AG08396 (cell line): Measurements from ENCODE around the gene SUSD1.

Experiments
- DNase-seq: peaks from one replicate; pipeline ENCODE4 v3.0.0; 2012; ENCODE audit warnings: low spot score, mixed read lengths

SUSD1 gene

DNA sequence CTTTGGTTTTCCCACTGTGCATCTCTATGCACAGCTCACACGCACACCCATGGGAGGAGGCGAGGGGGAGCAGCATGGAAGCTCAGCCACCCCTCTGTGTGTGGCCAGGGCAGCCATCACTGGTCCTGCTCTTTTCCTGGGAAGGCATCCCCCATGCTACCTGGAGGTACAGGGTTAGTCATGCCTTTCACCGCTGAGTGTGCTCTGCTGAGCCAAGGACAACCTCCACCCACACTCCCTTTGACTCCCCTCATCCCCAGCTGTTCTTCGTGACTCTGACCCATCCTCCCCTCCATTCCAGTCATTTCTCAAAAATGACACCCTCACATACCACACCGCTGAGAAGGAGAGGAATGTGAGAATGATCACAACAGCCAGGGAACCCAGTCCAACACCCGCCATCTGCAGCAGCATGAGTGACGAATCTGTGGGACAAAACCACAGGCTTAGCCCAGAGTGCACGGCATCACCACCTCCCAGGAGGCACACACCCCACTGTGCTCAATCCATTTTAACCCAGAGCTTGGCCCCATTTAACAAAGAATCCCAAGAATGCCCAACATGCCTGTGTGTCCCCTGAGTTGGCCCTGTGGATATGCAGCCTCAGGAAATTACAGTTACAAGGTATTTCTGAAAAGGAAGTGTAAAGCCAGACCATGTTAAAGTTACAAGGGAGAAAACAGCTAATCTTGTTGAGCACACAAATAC, 133.4 kb downstream of the SUSD1 start:
- peak; percentile 85 for DNase-seq

DNA sequence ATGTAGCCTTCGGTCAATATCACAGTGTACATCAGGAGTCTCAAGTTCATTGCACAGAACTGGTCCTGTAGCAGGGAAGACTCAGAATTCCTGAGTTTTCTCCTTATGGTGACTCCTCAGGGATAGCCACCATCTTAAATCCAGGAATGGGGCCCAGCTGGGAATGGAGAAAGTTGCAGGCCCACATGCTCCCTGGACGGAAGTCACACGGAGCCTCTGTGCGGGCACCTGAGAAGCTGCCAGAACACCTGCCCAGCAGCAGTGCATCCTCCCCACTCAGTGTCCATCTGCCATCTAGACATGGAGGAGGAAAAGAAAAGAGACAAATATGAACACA, 133.9 kb downstream of the SUSD1 start:
- no peak for DNase-seq

DNA sequence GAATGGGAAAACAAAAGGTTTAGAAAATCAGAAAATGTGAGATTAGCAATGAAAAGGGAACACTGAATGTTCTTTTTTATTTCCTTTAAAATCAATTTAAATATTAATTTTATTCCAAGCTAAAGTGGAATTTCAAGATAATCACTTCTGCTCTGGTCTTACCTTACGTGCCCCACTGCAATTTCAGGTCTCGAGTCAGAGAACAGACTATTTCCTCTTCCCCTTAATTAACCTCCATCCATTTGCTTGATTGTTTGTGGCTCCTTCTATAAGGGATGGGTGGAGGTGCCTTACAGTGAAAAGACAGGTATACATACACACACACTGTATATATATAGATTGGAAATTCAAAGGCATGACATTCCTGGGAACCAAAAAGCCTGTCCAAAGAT, 137.1 kb downstream of the SUSD1 start:
- DNase-seq: no peak

DNA sequence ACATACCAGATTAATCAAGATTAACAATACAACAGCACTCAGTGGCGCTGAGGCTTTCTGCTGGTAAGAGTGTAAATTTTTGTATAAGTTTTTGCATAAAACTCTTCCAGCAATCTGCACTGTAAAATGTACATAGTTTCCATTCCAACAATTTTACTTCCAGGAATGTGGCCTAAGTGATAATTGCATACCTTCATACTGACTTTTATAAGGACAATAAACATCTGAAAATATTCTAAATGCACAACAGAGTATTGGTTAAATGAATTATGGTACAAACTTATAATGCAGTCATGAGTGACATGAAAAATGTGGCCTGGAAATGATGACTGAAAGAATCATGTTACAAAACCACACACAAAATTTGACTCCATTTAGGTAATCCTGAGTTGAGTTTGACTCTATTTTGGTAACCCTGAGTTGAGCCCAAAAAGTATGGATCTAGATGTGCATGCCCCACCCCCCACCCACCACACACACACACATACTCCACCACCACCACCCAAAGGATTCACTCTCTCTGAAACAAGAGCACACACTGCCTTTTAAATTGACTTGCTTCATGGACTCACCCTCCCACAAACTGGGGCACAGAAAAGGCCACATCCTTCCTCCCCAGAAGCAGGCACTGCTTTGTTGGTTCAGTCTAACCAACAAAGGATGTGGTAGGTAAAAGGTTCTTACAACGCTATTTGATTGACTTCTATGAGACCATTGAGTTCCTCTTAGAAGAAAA, 137.6 kb downstream of the SUSD1 start:
- DNase-seq: no peak

DNA sequence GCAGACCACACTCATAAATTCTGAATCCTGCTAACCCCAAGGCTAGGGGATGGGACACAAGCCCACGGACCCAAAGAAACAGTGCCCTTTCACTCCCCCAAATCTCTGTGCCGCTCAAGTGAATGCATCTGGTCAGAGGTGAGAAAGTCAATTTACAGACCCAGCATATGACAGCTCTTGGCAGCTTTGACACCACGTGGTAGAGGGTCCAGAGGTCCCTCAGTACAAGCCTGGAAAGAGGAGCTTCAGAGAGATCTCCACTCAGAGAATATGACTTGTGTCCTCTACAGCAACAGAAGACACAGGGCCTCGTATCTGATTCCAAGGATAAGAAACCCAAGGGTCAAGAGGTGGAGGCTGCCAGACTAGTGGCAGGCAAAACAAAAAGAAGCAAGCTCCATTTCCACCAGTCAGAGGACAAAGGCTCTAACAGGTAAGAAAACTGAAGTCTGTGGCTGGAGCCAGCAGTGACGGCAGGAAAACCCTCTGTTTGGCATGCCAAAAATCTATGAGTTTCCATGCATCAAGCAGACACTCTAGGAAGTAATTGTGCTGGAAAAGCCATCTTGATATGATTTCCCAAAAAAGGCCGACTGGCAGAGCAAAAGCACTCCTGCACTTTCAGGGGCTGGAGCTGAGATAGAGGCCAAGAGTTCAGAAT, 139.8 kb downstream of the SUSD1 start:
- no peak for DNase-seq

DNA sequence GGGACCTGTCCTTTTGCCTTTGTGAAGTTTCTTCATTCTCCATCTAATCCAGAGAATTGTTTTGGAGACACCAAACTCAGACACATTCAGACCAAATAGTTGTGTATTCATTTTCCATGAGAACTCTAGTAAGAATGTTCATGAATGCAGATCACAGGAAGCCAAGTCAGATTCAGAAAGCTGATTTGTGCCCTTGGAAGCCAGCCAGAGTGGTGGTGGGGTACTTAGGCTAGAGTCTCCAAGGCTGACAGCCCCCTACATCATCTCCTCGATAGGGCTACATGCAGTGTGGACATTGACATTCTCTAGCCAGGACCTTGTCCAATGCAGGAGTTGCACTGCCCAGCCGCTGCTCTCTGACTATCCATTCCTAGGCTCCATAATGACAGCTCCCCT, 140.9 kb downstream of the SUSD1 start:
- no peak for DNase-seq

DNA sequence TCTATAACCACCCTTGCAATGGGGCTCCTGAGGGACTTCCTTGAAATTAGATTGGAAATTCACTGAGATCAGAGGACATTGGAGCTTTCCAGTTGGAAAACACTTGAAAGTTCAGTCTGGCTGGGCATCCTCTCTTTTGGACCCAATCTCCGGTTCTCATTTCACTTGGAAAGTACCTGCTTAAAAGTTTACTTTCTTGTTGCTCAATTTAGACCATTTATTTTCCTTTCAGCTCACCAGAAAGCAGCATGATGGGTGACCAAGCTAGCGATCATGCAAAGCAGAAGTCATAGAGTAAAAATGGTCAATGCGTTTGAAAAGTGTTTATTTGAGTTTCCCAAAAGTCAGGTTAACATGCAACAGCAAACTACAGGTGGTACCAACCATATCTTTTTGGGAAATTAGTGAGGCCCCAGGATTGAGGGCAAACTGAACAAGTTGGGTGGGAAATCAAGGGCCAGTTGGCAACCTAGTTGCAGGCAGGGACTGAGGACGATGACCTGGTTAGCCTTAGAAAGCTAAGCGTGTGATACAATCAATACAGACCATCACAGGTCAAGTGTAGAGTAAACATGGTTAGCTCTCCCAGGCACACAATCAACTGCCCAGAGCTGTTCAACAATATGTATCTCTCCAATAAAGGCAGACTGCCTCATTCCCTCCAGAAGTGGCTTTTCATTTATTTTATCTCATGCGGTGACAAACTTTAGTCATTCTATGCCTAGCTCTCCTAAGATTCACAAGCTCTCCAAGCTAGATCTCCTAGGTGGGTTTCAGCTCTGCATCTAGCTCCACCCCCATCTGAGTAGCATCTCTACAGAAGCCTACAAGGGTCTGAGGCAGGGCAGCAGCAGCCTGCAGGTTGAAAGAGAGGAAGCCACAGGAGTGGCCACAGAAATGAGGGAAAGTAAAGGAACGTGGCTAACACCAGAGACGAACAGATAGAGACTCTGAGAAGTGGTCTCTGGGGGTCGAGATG, 141.6 kb downstream of the SUSD1 start:
- DNase-seq: no peak

DNA sequence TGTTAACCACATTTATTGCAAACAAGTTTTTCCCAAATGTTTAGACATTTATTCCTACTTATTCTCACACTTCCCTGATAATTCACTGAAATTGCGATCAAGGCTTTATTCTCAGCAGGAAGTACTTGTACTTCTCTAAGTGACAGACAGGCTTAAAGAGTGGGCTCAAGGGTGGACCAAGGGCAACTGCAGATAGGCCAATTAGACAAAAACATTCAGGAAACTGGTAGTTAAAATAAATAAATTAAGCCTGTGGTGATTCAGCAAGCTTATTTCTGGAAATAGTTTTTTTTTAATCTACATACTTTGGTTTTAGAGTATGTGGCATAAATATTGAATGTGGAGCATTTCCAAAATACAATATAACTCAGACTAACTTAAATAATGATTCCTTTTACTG, 142.4 kb downstream of the SUSD1 start:
- DNase-seq: no peak

DNA sequence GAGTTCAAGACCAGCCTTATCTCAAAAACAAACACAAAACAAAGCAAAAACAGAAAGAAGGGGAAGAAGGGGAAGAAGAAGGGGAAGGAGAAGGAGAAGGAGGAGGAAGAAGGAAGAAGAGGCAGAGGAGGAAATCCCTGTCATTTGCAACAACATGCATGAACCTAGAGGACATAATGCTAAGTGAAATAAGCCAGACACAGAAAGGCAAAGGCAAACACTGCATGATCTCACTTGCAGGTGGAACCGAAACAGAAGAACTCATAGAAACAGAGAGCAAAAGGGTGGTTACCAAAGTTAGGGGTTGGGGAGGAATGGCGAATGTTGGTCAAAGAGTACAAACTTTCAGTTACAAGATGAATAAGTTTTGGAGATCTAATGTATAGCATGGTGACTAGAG, 143.1 kb downstream of the SUSD1 start:
- DNase-seq: no peak

DNA sequence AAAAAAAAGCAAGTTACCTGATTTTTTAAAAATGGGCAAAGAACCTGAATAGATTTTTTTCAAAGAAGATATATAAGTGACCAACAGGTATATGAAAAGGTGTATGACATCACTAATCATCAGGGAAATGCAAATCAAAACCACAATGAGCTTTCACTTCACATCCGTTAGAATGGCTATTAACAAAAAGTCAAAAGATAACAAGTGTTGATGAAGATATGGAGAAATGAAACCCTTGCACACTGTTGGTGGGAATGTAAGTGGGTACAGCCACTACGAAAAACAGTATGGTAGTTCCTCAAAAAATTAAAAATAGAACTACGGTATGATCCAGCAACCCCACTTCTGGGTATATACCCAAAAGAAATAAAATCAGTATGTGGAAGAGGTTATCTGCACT, 143.7 kb downstream of the SUSD1 start:
- no peak for DNase-seq

DNA sequence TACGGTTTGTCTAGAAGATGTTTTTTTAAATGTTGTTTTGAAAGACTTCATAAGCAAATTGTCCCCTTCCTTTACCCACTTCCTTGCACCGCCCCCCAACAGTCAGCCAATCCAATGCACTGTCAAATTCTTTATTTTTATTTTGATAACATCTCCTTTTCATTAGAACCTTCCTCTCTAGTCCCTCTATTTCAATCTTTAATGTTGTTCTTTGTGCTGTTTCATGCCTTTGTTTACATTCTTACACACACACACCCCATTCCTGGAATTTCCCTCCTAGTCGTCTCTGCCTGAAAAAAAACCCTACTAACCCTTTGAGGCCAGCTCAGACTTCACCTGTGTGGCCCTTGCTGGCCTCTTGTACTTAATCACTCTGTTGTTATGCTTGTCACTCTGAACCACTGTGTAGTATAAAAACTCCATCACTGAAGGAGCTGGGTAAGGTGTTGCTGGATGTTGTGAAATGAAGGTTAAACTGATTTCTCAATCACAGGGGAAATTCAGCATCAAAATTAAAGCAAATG, 145.1 kb downstream of the SUSD1 start:
- DNase-seq: no peak

DNA sequence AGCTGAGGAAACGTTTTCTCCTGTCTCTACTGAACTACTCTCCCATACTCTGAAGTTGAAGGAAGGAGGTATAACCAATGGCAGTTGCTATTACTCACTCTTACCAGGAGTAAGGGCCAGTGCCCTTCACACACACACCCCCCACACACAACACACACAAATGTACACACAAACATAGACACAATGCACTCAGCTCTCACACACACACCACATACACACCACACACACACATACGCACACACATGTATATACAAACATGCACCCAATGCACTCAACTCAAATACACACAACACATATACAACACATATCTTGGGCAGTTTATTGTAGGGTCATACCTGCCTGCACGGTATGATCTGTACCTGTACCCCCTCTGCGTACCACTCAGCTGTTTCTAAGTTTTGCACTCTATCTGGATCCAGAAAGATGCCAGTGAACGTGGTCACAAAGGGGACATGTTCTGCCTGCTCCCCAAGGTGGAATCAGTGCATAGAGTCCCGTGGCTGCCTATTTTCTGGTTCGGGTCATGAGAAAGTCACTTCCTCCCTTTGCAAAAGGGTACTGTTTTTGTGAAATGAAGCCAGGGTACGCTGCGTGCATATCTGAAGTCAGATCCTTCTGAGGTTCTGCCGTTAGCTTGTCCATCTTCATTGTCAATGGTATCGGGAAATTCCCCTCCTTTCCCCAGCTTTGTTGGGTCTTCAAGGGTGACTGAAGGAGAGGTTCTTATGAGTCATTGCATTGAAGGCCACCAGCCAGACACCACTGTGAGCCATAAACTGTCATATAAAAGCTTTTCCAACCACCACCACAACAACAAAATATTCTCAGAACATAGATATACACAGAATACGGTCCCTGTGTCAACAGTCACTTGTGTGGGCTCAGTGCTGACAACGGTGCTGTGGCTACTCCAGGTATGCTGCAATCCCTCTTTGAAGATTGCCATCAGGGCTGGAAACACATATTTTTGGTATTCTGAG, 146.6 kb downstream of the SUSD1 start:
- no peak for DNase-seq

DNA sequence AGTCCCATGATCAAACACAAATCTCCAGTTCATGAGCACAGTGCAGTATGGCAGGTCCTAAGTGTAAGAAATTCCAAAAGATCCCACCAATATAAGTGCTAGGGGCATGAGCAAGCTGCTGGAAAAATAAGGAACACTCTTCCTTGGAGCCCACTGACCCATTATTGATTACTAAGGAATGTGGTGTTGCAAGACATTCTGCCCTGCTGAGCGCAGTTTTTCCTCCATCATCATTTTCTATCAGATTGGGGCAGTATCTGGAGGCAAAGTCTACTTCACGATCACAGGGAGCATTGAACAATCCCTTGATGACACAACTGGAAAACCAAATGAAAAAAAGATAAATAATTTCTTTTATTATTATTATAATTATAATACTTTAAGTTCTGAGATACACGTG, 149.2 kb downstream of the SUSD1 start:
- DNase-seq: no peak

DNA sequence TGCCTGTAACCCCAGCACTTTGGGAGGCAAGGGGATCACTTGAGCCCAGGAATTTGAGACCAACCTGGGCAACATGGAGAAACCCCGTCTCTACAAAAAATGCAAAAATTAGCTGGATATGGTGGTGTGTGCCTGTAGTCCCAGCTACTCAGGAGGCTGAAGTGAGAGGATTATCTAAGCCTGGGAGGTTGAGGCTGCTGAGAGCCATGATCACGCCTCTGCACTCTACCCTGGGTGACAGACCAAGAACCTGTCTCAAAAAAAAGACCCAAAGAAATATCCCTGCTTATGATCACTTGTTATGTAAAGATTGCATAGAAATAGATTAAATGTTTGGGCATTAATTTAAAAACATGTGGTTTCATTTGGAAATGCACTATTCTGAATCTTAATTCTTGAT, 153.4 kb downstream of the SUSD1 start:
- DNase-seq: no peak

DNA sequence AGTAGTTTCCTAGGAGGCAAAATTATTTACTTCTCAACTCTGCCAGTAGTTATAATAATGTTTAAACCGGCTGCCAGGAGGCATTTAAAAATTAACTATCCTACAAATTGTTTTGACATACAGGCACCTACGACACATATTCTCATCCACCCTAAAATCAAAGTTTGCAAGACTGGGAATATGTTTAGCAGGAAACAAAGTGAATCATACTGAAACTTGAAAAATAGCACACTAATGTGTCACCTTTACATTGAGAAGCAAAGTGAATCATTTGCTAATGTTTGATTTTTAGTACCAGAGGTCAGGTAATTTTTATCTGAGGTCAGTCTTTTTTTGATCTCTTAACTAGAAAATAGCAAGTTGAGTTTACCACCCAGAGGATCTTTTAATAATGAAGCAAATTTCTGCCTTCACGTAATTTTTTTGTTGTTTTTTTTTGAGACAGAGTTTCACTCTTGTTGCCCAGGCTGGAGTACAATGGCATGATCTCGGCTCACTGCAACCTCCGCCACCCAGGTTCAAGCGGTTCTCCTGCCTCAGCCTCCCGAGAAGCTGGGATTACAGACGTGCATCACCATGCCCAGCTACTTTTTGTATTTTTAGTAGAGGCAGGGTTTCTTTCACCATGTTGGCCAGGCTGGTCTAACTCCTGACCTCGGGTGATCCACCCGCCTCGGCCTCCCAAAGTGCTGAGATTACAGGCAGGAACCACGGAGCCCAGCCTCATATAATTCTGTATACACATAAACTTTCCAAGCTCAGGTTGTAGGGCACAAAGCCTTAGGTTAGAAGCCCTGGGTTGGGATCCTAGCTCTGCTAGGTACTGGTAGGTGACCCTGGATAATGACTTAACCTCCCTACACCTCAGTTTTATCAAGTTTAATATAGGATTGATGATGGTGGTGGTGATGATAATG, 154.2 kb downstream of the SUSD1 start:
- DNase-seq: no peak

DNA sequence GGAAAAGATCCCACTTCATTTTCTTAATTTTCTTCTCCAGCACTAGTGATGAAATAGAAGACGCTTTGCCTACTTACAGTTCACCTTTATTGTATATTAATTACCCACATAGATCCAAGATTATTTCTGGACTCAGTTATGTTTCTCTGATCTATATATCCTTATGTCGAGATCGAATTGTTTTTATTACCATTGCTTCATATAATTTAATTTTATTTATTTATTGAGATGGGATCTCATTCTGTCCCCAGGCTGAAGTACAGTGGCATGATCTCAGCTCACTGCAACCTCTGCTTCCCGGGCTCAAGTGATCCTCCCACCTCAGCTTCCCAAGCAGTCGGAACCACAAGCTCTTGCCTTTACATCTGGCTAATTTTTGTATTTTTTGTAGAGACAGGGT, 157.2 kb downstream of the SUSD1 start:
- DNase-seq: no peak

DNA sequence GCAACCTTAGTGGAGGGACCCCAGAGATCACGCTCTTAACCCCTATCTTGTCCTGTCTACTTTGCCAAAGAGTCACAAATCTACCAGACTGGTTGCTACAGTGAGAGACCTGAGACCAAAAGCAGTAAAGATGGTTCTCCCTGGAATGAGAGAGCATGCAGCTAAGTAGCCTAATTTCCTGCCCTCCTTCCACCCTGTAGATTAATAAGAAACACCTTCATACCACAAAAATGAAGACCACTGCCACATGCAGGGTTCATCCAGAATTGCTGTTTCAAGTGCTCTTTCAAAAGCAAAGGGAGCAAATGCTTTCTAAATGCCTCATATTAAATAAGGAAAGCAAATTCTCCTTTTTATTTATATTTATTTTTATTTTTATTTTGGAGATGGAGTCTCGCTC, 159.4 kb downstream of the SUSD1 start:
- no peak for DNase-seq

DNA sequence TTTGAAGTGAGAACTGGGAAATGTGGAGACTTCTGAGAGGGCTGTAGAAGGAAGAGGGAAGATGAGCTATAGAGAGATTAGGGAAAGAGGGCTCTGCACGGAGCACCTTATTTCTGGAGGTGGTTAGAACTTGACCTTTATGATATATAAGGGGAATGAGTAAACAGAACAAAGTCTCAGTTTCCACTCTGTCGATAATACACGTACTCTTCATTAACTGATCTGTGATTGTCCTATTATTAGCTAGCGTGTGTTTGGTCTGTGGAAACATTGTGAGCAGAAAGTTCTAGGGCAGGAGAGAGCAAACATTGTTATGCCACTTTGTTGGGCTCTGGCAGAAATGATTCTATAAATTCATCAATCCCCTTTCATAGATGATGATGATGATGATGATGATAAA, 159.9 kb downstream of the SUSD1 start:
- DNase-seq: no peak

DNA sequence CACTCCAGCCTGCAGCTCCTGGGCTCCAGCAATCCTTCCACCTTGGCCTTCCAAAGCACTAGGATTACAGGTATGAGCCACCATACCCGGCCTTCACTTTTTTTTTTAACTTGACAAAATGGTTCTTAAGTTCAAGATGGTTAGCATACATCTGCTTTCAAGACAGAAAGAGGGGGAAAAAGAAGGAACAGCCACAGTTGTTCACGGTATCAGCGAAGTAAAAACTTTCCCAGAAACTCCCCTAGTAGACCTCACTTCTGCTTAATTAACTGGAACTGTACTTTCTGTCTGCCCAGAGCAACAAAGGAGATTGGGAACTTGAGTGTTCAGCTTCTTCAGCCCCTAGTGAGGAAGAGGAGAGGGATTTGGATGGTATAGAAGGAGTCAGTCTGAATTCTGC, 161.8 kb downstream of the SUSD1 start:
- DNase-seq: no peak
